H1 (cell line): ENCODE results near the gene IDUA.

Source experiments
- CTCF ChIP-seq, 3 experiments: IDR thresholded peaks; 1 replicate in 2 of 3; 2 replicates in 1 of 3; pipeline versions ENCODE4 v1.5.1 to v1.6.1; 2011; ENCODE audit warnings: low read length in 3 of 3, mild to moderate bottlenecking in 3 of 3, inconsistent platforms in 2 of 3, low read depth in 1 of 3, moderate library complexity in 1 of 3; ENCODE audit not compliant: insufficient read depth in 1 of 3; ENCODE audit errors: control extremely low read depth in 1 of 3
- TBP ChIP-seq: IDR thresholded peaks from 2 replicates; pipeline ENCODE4 v1.6.1; 2011; ENCODE audit warnings: low read depth, low read length, improper control_type of control experiment
- TCF12 ChIP-seq: IDR thresholded peaks from 2 replicates; pipeline ENCODE4 v1.6.1; 2011; ENCODE audit warnings: low read depth, mild to moderate bottlenecking, low read length

- TF ChIP-seq TBP (no peak), CTCF (IDR thresholded peaks at IDR 0.05; ENCODE audit: control extremely low read depth in 1 of 3, insufficient read depth in 1 of 3, low read depth in 1 of 3, low read length in 3 of 3) (no peak), TCF12 (no peak)
Measured at GRCh38 chr4:990746-991367, 4.0 kb downstream of the IDUA start.
